K562 (cell line): ENCODE data around the gene RNASE8. TPM values are rescaled to one million over a fixed set of nuclear protein-coding genes. Genes with fewer than 3 reads are reported as not detected.

Source experiments
- CGGBP1 ChIP-seq: fragments of 250-450 bp; sonication (Bioruptor Pico); IDR thresholded peaks from 2 replicates; pipeline ENCODE4 v1.9.0; 2021; ENCODE audit warnings: mild to moderate bottlenecking
- CHD2 ChIP-seq: IDR thresholded peaks from 2 replicates; pipeline ENCODE4 v1.6.1; 2011; ENCODE audit warnings: low read depth, low read length
- DACH1 ChIP-seq: fragments of 450-650 bp; IDR thresholded peaks from 2 replicates; pipeline ENCODE4 v1.6.1; 2018; ENCODE audit not compliant: partially characterized antibody
- E2F3 ChIP-seq: fragments of 250-450 bp; sonication (Bioruptor Pico); IDR thresholded peaks from 2 replicates; pipeline ENCODE4 v1.4.0; 2020; ENCODE audit warnings: mild to moderate bottlenecking
- FIP1L1 ChIP-seq: fragments of 200-400 bp; formaldehyde crosslinking; IDR thresholded peaks from 2 replicates; pipeline ENCODE4 v1.6.1; 2018; ENCODE audit warnings: mild to moderate bottlenecking, low read depth, low read length; ENCODE audit not compliant: poor library complexity, severe bottlenecking
- FOXP1 ChIP-seq: sonication (generic); formaldehyde crosslinking; IDR thresholded peaks from 2 replicates; pipeline ENCODE4 v1.8.0; 2022; ENCODE audit warnings: mild to moderate bottlenecking, missing genetic modification reagents
- HMGXB4 ChIP-seq: sonication (generic); formaldehyde crosslinking; IDR thresholded peaks from 2 replicates; pipeline ENCODE4 v1.8.1; 2023; ENCODE audit warnings: mild to moderate bottlenecking, missing genetic modification reagents
- IRF2 ChIP-seq: sonication (generic); formaldehyde crosslinking; IDR thresholded peaks from 2 replicates; pipeline ENCODE4 v1.8.1; 2022; ENCODE audit warnings: mild to moderate bottlenecking, missing genetic modification reagents
- MTA3 ChIP-seq: fragments of 450-650 bp; formaldehyde crosslinking; IDR thresholded peaks from 2 replicates; pipeline ENCODE4 v1.6.1; 2017; ENCODE audit warnings: mild to moderate bottlenecking, borderline replicate concordance
- NCOA6 ChIP-seq: fragments of 450-650 bp; IDR thresholded peaks from 2 replicates; pipeline ENCODE4 v1.6.1; 2017; ENCODE audit warnings: mild to moderate bottlenecking
- RNF2 ChIP-seq: sonication (generic); IDR thresholded peaks from 2 replicates; pipeline ENCODE4 v1.6.1; 2016
- STAG1 ChIP-seq: sonication (generic); formaldehyde crosslinking; IDR thresholded peaks from 2 replicates; pipeline ENCODE4 v1.5.0; 2020; ENCODE audit warnings: missing genetic modification reagents, borderline replicate concordance
- TRIM25 ChIP-seq: fragments of 450-650 bp; IDR thresholded peaks from 2 replicates; pipeline ENCODE4 v1.7.0; 2016; ENCODE audit warnings: borderline replicate concordance
- XRCC5 ChIP-seq: fragments of 200-400 bp; formaldehyde crosslinking; IDR thresholded peaks from 2 replicates; pipeline ENCODE4 v1.6.1; 2017; ENCODE audit warnings: low read depth, mild to moderate bottlenecking, low read length
- ZC3H11A ChIP-seq: IDR thresholded peaks from 2 replicates; pipeline ENCODE4 v1.6.1; 2012; ENCODE audit warnings: low read depth, low read length, improper control_type of control experiment
- ZC3H4 ChIP-seq: sonication (generic); formaldehyde crosslinking; IDR thresholded peaks from 2 replicates; pipeline ENCODE4 v1.9.0; 2021; ENCODE audit warnings: missing genetic modification reagents, borderline replicate concordance
- ZNF217 ChIP-seq: sonication (generic); formaldehyde crosslinking; IDR thresholded peaks from 2 replicates; pipeline ENCODE4 v1.8.0; 2022; ENCODE audit warnings: mild to moderate bottlenecking, missing genetic modification reagents
- ZNF280B ChIP-seq: fragments of 250-450 bp; sonication (Bioruptor Pico); IDR thresholded peaks from 2 replicates; pipeline ENCODE4 v1.5.1; 2021; ENCODE audit warnings: mild to moderate bottlenecking
- ZNF398 ChIP-seq: fragments of 250-450 bp; sonication (Bioruptor Pico); IDR thresholded peaks from 2 replicates; pipeline ENCODE4 v1.8.0; 2021; ENCODE audit warnings: moderate library complexity, mild to moderate bottlenecking, inconsistent platforms
- ZNF449 ChIP-seq: fragments of 250-450 bp; sonication (Bioruptor Pico); IDR thresholded peaks from 2 replicates; pipeline ENCODE4 v1.8.0; 2022; ENCODE audit warnings: moderate library complexity, mild to moderate bottlenecking, inconsistent platforms
- ZNF583 ChIP-seq: fragments of 250-450 bp; sonication (Bioruptor Pico); IDR thresholded peaks from 2 replicates; pipeline ENCODE4 v1.4.0; 2020
- polyA plus RNA-seq, 8 experiments: library from polyadenylated mRNA; depleted of rRNA in 4 of 8; stranded (reverse) in 5 of 8; unstranded in 3 of 8; fragments of >200 nt; fragmentation: Nextera tagmentation in 2 of 8; fragmentation: Illumina TruSeq in 1 of 8; extraction: Ambion mirVana in 2 of 8; extraction: Trizol in 1 of 8; gene quantifications; 2 replicates each; pipeline versions ENCODE4 v1.2.1 to v1.2.3, GENCODE V29; 2011 to 2014; ENCODE audit warnings: inconsistent platforms in 1 of 8, missing spikeins in 1 of 8
- total RNA-seq, 7 experiments: library from RNA; depleted of rRNA in 6 of 7; stranded (reverse); fragments of >200 nt in 6 of 7; fragmentation: Illumina TruSeq in 2 of 7; extraction: Trizol in 2 of 7; gene quantifications; 2 replicates each; pipeline versions ENCODE4 v1.2.1 to v1.2.3, GENCODE V29; 2011 to 2021; ENCODE audit warnings: low replicate concordance in 1 of 7

RNASE8 gene
- total and polyA plus RNA-seq, 9 of the 15 experiments (the other 6 are each of a cell fraction or from before 2014, with no cell fraction given), result not detected

GRCh38 chr14:21092273-21093011, 34.8 kb downstream of the RNASE8 start (continued):
- TF ChIP-seq ZNF449 (CRISPR knock-in tag) (no peak), RNF2 (no peak), CGGBP1 (no peak), NCOA6 (no peak), IRF2 (CRISPR knock-in tag) (no peak), E2F3 (CRISPR knock-in tag) (no peak), STAG1 (CRISPR knock-in tag) (peak; percentile 78; the same call in 1 of the 2 replicates), TRIM25 (no peak), CHD2 (no peak), ZC3H11A (no peak), XRCC5 (peak; percentile 77), MTA3 (no peak), HMGXB4 (CRISPR knock-in tag) (no peak), ZNF583 (no peak), ZNF398 (CRISPR knock-in tag) (no peak), ZC3H4 (no peak), ZNF280B (no peak), ZNF217 (no peak), FOXP1 (CRISPR knock-in tag) (no peak), DACH1 (no peak), FIP1L1 (peak; percentile 60)
